GM21515 (cell line): ENCODE data around the gene SLIT3.

Source experiments
- ATAC-seq: cut with Tn5 transposase; IDR thresholded peaks from one replicate; pipeline ENCODE4 v1.9.1; 2021; ENCODE audit not compliant: unreplicated experiment

SLIT3 gene

GRCh38 chr5:169178274-169178673, 122.7 kb downstream of the SLIT3 start:
- ATAC-seq: no peak

- ATAC-seq: no peak
Measured at GRCh38 chr5:169176709-169177694, 123.9 kb downstream of the SLIT3 start.

- ATAC-seq: no peak
Measured at GRCh38 chr5:169175733-169176132, 125.2 kb downstream of the SLIT3 start.

- ATAC-seq: no peak
Measured at GRCh38 chr5:169174923-169175322, 126.0 kb downstream of the SLIT3 start.

GRCh38 chr5:169173372-169173771, 127.6 kb downstream of the SLIT3 start:
- no peak for ATAC-seq

- ATAC-seq: no peak
Measured at GRCh38 chr5:169171515-169171914, 129.4 kb downstream of the SLIT3 start.

- no peak for ATAC-seq
Measured at GRCh38 chr5:169169783-169170182, 131.2 kb downstream of the SLIT3 start.

- no peak for ATAC-seq
Measured at GRCh38 chr5:169168280-169168679, 132.7 kb downstream of the SLIT3 start.

GRCh38 chr5:169166078-169166477, 134.9 kb downstream of the SLIT3 start:
- no peak for ATAC-seq

- ATAC-seq: no peak
Measured at GRCh38 chr5:169165052-169165451, 135.9 kb downstream of the SLIT3 start.

- no peak for ATAC-seq
Measured at GRCh38 chr5:169164481-169164925, 136.4 kb downstream of the SLIT3 start.

GRCh38 chr5:169162407-169162806, 138.5 kb downstream of the SLIT3 start:
- no peak for ATAC-seq

- no peak for ATAC-seq
Measured at GRCh38 chr5:169161022-169161680, 139.8 kb downstream of the SLIT3 start.

GRCh38 chr5:169160405-169160901, 140.5 kb downstream of the SLIT3 start:
- ATAC-seq: no peak

- no peak for ATAC-seq
Measured at GRCh38 chr5:169158764-169159163, 142.2 kb downstream of the SLIT3 start.

- no peak for ATAC-seq
Measured at GRCh38 chr5:169157064-169157463, 143.9 kb downstream of the SLIT3 start.

GRCh38 chr5:169154679-169155078, 146.3 kb downstream of the SLIT3 start:
- no peak for ATAC-seq

- ATAC-seq: no peak
Measured at GRCh38 chr5:169153405-169153804, 147.5 kb downstream of the SLIT3 start.

- no peak for ATAC-seq
Measured at GRCh38 chr5:169152946-169153345, 148.0 kb downstream of the SLIT3 start.

- ATAC-seq: no peak
Measured at GRCh38 chr5:169152453-169152852, 148.5 kb downstream of the SLIT3 start.

GRCh38 chr5:169151051-169151805, 149.7 kb downstream of the SLIT3 start:
- no peak for ATAC-seq
